ENCODE measurements around the gene GPHN. TPM values are rescaled to one million over a fixed set of nuclear protein-coding genes. Genes with fewer than 3 reads are reported as not detected.

The GPHN gene
- total RNA-seq, 1 donor from 2014 or later: 12.4 TPM

DNA sequence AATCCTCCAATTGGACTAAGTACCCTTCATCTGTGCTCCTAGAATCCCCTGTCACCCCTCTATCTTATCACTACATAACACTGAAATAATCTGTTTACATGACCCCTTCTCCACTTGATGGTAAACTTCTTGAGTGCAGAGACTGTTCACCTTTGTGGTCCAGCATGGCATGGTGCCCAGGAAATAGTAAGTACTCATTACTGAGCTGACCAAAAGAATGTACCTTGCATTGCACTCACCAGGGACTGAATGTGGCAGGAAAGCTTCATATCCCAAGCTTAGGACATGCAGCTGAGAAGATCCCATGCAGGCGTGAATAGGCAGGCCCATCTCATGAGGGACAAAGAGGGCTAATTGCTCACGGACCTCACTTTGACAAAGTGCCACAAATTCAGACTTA is 679.9 kb downstream of the GPHN start:
- no peaks in the 10 kb centered on the region for H3K9me3 Mint-ChIP-seq (ENCODE audit: low read depth)
- DNase-seq (ENCODE audit: low spot score): no peak
- H3K36me3 Mint-ChIP-seq (ENCODE audit: low read depth): no peaks in the 10 kb centered on the region
- no peak overlapping the region for H3K27ac Mint-ChIP-seq (ENCODE audit: unreplicated experiment)
- no peak for TF ChIP-seq CTCF (IDR thresholded peaks at IDR 0.05)
- H3K27me3 Mint-ChIP-seq (ENCODE audit: low read depth): no peaks in the 10 kb centered on the region
- H3K4me1 Mint-ChIP-seq (ENCODE audit: low read depth): peaks cover 8% of the 10 kb centered on the region
- no peak overlapping the region for H3K4me3 Mint-ChIP-seq (ENCODE audit: unreplicated experiment)

GRCh38 chr14:67188326-67188725 is 680.4 kb downstream of the GPHN start:
- no peak for TF ChIP-seq CTCF (IDR thresholded peaks at IDR 0.05)
- no peaks in the 10 kb centered on the region for H3K27me3 Mint-ChIP-seq (ENCODE audit: low read depth)
- no peaks in the 10 kb centered on the region for H3K9me3 Mint-ChIP-seq (ENCODE audit: low read depth)
- no peak for DNase-seq (ENCODE audit: low spot score)
- H3K36me3 Mint-ChIP-seq (ENCODE audit: low read depth): no peaks in the 10 kb centered on the region
- H3K4me1 Mint-ChIP-seq (ENCODE audit: low read depth): peaks cover 8% of the 10 kb centered on the region
- no peak overlapping the region for H3K27ac Mint-ChIP-seq (ENCODE audit: unreplicated experiment)
- H3K4me3 Mint-ChIP-seq (ENCODE audit: unreplicated experiment): no peak overlapping the region

DNA sequence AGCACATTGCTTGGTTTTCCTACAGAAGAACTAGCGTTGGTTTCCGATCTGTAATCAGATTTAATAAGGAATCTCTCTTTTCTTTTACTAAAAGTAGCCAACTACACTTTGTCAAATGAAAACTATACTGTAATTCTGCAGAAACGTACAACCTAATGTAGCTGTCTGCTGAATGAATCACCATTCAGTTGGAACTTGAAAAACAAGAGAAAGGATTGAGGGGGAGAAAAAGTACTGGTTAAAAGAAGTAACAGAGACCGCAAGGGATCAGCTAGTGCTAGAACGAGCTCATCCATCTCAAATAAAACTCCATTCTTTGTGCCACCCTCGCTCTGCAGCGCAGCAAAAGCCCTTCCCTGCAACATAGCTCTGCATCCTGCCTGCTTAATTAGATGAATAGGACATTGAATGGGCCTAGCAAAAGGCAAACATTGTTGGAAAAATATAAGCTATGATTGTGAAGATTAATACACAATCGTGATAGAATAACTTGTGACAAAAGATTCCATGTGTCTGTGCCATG is 683.9 kb downstream of the GPHN start:
- H3K27ac Mint-ChIP-seq (ENCODE audit: unreplicated experiment): no peak overlapping the region
- H3K4me3 Mint-ChIP-seq (ENCODE audit: unreplicated experiment): no peak overlapping the region
- H3K4me1 Mint-ChIP-seq (ENCODE audit: low read depth): peaks cover 13% of the 10 kb centered on the region
- no peaks in the 10 kb centered on the region for H3K27me3 Mint-ChIP-seq (ENCODE audit: low read depth)
- no peak for DNase-seq (ENCODE audit: low spot score)
- H3K36me3 Mint-ChIP-seq (ENCODE audit: low read depth): no peaks in the 10 kb centered on the region
- no peak for TF ChIP-seq CTCF (IDR thresholded peaks at IDR 0.05)
- no peaks in the 10 kb centered on the region for H3K9me3 Mint-ChIP-seq (ENCODE audit: low read depth)

- Mint-ChIP-seq H3K4me1 (ENCODE audit: low read depth) (peaks cover 13% of the 10 kb centered on the region), H3K9me3 (ENCODE audit: low read depth) (no peaks in the 10 kb centered on the region), H3K27me3 (ENCODE audit: low read depth) (no peaks in the 10 kb centered on the region), H3K27ac (ENCODE audit: unreplicated experiment) (no peak overlapping the region), H3K36me3 (ENCODE audit: low read depth) (no peaks in the 10 kb centered on the region), H3K4me3 (ENCODE audit: unreplicated experiment) (no peak overlapping the region)
- no peak for DNase-seq (ENCODE audit: low spot score)
- no peak for TF ChIP-seq CTCF (IDR thresholded peaks at IDR 0.05)
These were observed 684.4 kb downstream of the GPHN start for GRCh38 chr14:67192366-67192765.

DNA sequence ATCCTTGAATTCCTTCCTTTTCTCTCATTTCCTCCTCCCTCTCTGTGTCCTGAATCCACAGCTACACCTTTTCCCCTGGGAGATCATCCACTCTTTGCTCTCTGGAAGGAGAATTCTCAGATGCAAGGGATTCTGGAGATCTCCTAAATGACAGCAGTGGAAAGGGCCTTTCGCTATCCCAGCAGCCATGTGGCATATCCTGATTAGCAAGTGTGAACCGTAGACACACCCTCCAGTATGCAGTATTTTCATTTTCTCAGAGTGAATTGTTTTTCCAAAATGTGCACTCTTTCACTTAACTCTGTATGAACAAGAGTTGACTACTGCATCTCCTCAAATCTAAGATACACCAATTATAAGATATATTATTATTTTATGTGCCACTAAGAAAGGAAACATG is 687.3 kb downstream of the GPHN start:
- Mint-ChIP-seq H3K4me3 (ENCODE audit: unreplicated experiment) (no peak overlapping the region), H3K27me3 (ENCODE audit: low read depth) (no peaks in the 10 kb centered on the region), H3K27ac (ENCODE audit: unreplicated experiment) (no peak overlapping the region), H3K9me3 (ENCODE audit: low read depth) (no peaks in the 10 kb centered on the region), H3K36me3 (ENCODE audit: low read depth) (no peaks in the 10 kb centered on the region), H3K4me1 (ENCODE audit: low read depth) (peaks cover 13% of the 10 kb centered on the region)
- no peak for DNase-seq (ENCODE audit: low spot score)
- TF ChIP-seq CTCF (IDR thresholded peaks at IDR 0.05): no peak
